Erythroblast (primary cell): ENCODE data around the gene TMEM120B.

Experiments
- GATA1 ChIP-seq: IDR thresholded peaks from 2 replicates; pipeline ENCODE4 v1.6.1; 2011; ENCODE audit warnings: low read depth, mild to moderate bottlenecking, control low read depth, low read length, moderate library complexity
- POLR2A ChIP-seq: IDR thresholded peaks from 2 replicates; pipeline ENCODE4 v1.6.1; 2011; ENCODE audit warnings: mild to moderate bottlenecking, low read length

- TF ChIP-seq POLR2A (no peak), GATA1 (no peak)
Measured at GRCh38 chr12:121805171-121806008, 92.8 kb downstream of the TMEM120B start.
